ENCODE data around the gene ZNF860.
"Not testable (repeated sequence)": the region's sequence is repeated elsewhere in the genome, so short reads cannot be mapped to it uniquely, and the experiment has no call there.

The ZNF860 gene

GRCh38 chr3:32009101-32009500 lies 27.6 kb downstream of the ZNF860 start:
- TF ChIP-seq CTCF (IDR thresholded peaks at IDR 0.05; ENCODE audit: low read depth, low read length), result no peak

GRCh38 chr3:32009957-32010356 lies 28.4 kb downstream of the ZNF860 start:
- no peak for TF ChIP-seq CTCF (IDR thresholded peaks at IDR 0.05; ENCODE audit: low read depth, low read length)
- no peak for DNase-seq (ENCODE audit: extremely low read depth, low read depth)

More at GRCh38 chr3:32009101-32009500, 27.6 kb downstream of the ZNF860 start:
- no peak for DNase-seq (ENCODE audit: extremely low read depth, low read depth)

GRCh38 chr3:32010699-32011098 lies 29.1 kb downstream of the ZNF860 start:
- DNase-seq (ENCODE audit: extremely low read depth, low read depth), result not testable (repeated sequence)

- not testable (repeated sequence) for DNase-seq (ENCODE audit: extremely low read depth, low read depth)
Measured at GRCh38 chr3:32015638-32016037, 34.1 kb downstream of the ZNF860 start.

- no peak for DNase-seq (ENCODE audit: extremely low read depth, low read depth)
- no peak for TF ChIP-seq CTCF (IDR thresholded peaks at IDR 0.05; ENCODE audit: low read depth, low read length)
Measured at GRCh38 chr3:32017286-32017685, 35.7 kb downstream of the ZNF860 start.

- TF ChIP-seq CTCF (IDR thresholded peaks at IDR 0.05; ENCODE audit: low read depth, low read length), result peak; percentile 63
- DNase-seq (ENCODE audit: extremely low read depth, low read depth), result peak; percentile 24
Measured at GRCh38 chr3:32018757-32019564, 37.4 kb downstream of the ZNF860 start.

- no peak for TF ChIP-seq CTCF (IDR thresholded peaks at IDR 0.05; ENCODE audit: low read depth, low read length)
- DNase-seq (ENCODE audit: extremely low read depth, low read depth), result no peak
Measured at GRCh38 chr3:32021155-32021554, 39.6 kb downstream of the ZNF860 start.

- no peak for DNase-seq (ENCODE audit: extremely low read depth, low read depth)
- TF ChIP-seq CTCF (IDR thresholded peaks at IDR 0.05; ENCODE audit: low read depth, low read length), result no peak
Measured at GRCh38 chr3:32021748-32022147, 40.2 kb downstream of the ZNF860 start.
